ENCODE results near the gene ZDHHC19.

- TF ChIP-seq CTCF (conservative IDR thresholded peaks at IDR 0.05): no peak
- TF ChIP-seq ZFX (IDR thresholded peaks at IDR 0.05): no peak
These were observed 21.4 kb downstream of the ZDHHC19 start for GRCh38 chr3:196189566-196190347.
